Stimulated activated CD8-positive, alpha-beta memory T cell treated with anti-CD3 and anti-CD28 coated beads, Interleukin-7, amount 100 ng/mL, for 48 hours (primary cell): ENCODE results near the gene TMEM190.
"Not testable (repeated sequence)": the region's sequence is repeated elsewhere in the genome, so short reads cannot be mapped to it uniquely, and the experiment has no call there.

Experiments
- DNase-seq, 2 donors: peaks; one replicate each; pipeline ENCODE4 v3.0.0-alpha.2; 2020; ENCODE audit warnings: low read depth in 1 of 2; ENCODE audit errors: extremely low read depth in 1 of 2

Gene TMEM190

GRCh38 chr19:55376241-55376933 is at the start of gene TMEM190:
TSS of gene TMEM190 (plus strand) at chr19:55376826. CDS start at chr19:55376854, 28 bp downstream.
- no peak for DNase-seq

DNA sequence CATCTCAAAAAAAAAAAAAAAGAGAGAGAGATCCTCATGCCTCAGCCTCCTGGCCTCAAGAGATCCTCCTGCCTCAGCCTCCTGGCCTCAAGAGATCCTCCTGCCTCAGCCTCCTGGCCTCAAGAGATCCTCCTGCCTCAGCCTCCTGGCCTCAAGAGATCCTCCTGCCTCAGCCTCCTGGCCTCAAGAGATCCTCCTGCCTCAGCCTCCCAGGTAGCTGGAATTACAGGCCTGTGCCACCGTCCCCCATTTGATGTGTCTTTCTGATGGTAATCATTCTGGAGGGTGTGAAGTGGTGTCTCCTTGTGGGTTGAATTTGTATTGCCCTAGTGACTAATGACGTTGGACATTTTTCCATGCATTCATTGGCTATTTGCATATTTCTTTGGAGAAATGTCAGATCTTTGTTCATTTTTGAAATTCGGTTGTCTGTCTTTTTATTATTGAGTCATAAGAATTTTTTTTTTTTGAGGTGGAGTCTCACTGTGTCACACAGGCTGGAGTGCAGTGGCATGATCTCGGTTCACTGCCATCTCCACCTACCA is 47.8 kb upstream of the TMEM190 start:
- not testable (repeated sequence) for DNase-seq

DNA sequence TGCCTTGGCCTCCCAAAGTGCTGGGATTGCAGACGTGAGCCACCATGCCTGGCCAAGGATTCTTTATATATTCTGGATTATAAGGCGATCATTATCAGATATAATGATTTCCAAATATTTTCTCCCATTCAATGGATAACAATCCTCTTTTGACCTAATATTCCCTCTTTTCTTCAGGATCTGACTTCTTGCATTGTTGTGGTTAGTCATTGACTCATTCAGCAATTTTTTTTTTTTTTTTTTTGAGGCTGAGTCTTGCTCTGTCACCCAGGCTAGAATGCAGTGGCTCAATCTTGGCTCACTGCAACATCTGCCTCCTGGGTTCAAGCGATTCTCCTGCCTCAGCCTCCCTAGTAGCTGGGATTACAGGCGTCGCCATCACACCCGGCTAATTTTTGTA is 46.8 kb upstream of the TMEM190 start:
- not testable (repeated sequence) for DNase-seq

DNA sequence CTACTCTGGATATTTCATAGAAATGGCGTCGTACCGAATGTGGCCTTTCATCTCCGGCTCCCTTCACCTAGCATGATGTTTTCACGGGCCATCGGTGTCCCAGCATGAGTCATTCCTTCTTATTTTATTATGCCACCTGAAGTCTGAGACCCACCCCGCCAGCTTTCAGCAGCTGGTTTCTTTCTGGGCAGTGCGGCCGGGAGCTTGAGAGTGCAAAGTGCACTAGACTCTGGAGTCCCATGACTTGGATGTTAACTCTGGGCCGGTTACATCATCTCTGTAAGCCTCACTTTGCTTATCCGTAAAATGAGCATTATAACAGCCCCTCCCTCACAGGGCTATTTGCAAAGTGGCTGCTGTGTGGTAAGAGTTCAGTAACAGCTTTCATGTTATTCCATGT is 42.8 kb upstream of the TMEM190 start:
- no peak for DNase-seq

GRCh38 chr19:55336101-55336500 is 40.5 kb upstream of the TMEM190 start:
- no peak for DNase-seq

- peak; percentile 100 for DNase-seq
These were observed 37.3 kb upstream of the TMEM190 start, which contains the start of gene KMT5C for GRCh38 chr19:55339105-55339888. TSS of gene KMT5C (plus strand) at chr19:55339876. CDS start at chr19:55341937, 2,061 bp downstream.

- DNase-seq = no peak
These were observed 36.5 kb upstream of the TMEM190 start for GRCh38 chr19:55339889-55340783.

DNA sequence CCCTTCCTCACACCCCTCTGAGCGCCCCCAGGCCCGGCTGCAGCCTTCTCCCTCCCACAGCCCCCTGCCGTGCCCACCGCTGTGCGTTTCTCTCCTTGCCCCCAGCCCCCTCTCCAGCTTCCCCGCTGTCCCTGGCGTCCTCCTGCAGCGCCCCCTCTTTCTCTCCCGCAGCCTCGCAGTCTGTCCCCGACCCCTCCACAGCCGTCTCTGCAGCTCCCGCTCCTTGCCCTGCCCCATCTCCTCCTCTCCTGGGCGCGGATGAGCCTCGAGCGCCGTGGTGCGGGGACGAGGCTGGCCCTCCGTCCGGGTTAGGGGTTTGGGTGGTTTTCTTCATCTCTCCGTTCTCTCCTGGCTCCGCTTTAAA is 35.9 kb upstream of the TMEM190 start:
- no peak for DNase-seq

DNA sequence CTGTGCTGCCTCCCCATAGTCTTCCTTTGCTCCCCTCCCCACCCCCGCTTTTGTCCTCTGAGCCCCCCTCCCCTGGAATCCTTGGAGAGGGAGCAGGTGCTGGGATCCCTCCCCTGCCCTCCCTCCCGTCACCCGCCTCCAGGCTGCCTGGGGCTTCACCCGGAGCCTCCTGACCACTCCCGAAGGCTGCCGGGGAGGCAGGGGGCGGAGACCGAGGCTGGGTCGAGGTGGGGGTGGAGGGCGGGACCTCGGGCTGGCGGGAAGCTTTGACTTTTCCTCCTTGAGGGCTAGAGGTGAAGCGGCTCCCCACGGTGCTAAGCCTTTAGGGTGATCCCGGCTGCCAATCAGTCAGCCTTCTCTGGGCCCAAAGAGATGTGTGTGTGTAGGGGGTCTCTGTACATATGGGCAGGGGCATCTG is 35.4 kb upstream of the TMEM190 start:
- DNase-seq = peak; percentile 50 to 71

DNA sequence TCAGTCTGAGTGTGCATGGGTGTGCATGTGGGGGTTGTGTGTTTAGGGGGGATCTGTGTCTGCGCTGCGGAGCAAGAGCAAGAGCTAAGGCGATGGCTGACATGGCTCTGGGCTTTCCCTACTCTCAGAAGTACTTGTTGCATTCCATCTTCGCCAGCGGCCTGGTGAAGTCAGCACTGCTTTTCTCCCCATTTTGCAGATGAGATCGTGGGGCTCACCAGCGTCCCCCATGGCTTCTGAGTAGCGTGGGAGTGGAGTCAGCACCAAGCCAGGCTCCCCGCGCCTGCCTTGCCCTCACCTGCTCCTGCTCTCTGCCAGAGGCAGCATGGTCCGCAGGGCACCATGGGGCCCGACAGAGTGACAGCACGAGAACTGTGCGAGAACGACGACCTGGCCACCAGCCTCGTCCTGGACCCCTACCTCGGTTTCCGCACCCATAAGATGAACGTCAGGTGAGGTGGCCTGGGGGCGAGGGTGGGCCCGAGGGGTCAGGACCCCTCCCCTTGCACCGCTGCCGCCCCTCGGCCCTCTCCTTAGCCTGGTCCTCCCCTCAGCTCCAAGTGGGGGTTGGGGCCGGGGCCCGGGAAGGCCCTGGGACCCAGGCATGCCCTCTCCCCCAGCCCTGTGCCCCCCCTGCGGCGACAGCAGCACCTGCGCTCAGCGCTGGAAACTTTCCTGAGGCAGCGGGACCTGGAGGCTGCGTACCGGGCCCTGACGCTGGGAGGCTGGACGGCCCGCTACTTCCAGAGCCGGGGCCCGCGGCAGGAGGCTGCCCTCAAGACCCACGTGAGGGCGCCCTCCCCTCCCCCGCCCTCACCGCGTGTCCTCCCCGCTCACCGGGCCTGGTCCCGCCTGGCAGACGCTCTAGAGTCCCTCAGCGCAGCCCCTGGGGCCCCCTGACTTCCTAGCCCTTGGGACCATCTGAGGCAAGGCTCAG is 34.8 kb upstream of the TMEM190 start:
- DNase-seq = no peak

GRCh38 chr19:55344444-55344843 is 32.2 kb upstream of the TMEM190 start:
- no peak for DNase-seq

DNA sequence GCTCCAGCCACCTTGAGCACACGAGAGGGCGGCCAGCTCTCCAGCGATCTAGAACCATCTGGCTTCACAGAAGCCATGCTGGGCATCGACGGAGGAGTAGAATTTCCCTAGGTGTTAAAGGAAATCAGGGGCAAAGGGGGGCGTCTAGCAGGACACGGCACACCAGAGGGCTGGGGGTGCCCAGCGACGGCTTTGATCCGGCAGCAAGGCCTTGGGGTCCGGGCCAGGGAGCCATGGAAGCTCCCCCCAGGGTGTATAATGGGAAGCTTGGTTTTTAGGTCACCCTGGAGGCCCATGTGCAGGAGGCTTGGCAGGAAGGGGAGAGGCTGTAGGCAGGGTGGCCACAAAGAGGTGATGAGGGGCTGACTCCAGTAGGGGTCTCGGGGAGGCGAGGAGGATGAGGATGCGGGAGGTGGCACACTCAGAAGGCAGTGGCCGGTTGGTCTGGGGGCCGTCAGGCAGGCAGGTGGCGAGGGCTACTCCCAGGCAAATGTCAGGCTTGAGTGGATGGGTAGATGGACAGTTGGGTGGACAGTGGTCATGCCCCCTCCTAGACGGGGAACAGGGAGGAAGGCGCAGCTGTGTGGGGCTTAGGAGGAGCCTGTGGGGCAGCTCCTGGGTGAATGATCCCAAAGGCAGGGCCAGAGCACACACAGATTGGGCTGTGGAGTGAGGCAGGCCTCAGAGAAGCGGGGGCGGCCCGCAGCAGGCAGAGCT is 31.4 kb upstream of the TMEM190 start:
- no peak for DNase-seq

GRCh38 chr19:55345818-55346724 is 30.6 kb upstream of the TMEM190 start:
- no peak for DNase-seq

DNA sequence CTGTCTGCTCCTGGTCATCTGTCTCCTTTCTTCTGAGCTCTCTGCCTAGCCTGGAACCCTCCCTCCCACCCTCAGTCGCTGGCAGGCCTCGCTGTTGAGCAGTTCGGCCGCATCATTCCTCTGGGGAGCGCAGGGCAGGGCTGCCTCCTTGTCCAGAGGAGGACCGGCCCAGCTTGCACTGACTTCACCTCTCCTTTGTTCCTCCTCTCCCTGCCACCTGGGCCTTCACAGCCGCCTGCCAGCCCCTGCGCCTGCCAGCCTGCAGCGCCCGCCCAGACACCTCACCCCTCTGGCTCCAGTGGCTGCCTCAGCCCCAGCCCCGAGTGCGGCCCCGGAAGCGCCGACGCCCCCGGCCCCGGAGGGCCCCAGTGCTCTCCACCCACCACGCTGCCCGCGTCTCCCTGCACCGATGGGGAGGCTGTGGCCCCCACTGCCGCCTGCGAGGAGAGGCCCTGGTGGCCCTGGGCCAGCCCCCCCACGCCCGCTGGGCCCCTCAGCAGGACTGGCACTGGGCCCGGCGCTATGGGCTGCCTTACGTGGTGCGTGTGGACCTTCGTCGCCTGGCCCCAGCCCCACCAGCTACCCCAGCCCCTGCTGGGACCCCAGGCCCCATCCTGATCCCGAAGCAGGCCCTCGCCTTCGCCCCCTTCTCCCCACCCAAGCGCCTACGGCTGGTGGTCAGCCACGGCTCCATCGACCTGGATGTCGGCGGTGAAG is 29.7 kb upstream of the TMEM190 start:
- DNase-seq = no peak

DNA sequence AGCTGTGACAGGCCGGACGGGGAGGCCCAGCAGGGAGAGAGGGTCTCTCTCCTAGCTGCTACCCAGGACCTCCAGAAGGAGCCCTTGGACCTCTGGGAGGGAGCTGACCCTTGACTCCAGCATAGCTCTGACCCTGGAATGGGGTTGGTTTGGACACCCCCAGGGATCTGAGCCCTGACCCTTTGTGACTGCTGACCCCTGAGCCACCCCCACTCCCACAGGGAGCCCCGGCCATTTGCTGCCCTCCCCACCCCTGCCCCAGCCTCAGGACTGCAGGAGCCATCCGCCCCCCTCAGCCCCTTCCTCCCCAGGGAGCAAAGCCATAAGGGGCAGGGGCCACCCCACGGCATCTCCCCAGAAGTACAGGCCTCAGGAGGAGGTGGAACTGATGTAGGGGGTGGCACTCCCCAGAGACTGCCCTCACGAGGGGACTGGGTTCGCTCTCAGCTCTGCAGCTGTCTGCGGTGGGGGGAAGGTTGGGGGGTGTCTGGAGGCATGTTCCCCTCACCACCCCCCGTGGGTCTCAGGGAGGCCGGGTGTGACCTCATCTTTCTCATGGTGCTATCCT is 29.1 kb upstream of the TMEM190 start:
- no peak for DNase-seq

- no peak for DNase-seq
These were observed 28.1 kb upstream of the TMEM190 start for GRCh38 chr19:55348317-55349034.
